ENCODE measurements around the gene ANAPC15. TPM values are rescaled to one million over a fixed set of nuclear protein-coding genes. Genes with fewer than 3 reads are reported as not detected.
A peak's percentile ranks its signal among the peaks of the same experiment; 100 is the strongest.

Gene ANAPC15
- total RNA-seq, 6 experiments from 2014 or later = 83.0 to 119 (median 95.8) TPM

DNA sequence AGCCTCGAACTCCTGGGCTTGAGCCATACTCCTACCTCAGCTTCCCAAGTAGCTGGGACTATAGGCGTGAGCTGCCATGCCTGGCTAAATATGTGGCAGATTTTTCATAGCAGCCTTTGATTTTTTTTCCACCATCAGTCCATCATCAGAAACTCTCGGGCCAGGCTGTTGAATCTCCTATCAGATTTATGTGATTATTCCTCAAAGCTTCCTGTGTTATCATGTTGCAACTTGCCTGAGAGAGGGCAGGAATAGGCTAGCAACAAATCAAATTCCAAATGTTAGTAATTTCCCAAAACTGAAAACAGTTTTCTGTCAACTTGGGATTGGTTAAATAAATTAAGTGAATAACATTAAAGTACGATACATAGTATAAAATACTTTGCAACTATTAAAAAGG, 28.4 kb downstream of the ANAPC15 start:
- TF ChIP-seq, protein P1, sequence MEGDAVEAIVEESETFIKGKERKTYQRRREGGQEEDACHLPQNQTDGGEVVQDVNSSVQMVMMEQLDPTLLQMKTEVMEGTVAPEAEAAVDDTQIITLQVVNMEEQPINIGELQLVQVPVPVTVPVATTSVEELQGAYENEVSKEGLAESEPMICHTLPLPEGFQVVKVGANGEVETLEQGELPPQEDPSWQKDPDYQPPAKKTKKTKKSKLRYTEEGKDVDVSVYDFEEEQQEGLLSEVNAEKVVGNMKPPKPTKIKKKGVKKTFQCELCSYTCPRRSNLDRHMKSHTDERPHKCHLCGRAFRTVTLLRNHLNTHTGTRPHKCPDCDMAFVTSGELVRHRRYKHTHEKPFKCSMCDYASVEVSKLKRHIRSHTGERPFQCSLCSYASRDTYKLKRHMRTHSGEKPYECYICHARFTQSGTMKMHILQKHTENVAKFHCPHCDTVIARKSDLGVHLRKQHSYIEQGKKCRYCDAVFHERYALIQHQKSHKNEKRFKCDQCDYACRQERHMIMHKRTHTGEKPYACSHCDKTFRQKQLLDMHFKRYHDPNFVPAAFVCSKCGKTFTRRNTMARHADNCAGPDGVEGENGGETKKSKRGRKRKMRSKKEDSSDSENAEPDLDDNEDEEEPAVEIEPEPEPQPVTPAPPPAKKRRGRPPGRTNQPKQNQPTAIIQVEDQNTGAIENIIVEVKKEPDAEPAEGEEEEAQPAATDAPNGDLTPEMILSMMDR (IDR thresholded peaks at IDR 0.05) = no peak
- peaks cover 8% of the 10 kb centered on the region for H3K36me3 Mint-ChIP-seq (ENCODE audit: low read depth)
- peaks cover 4% of the 10 kb centered on the region for H3K27me3 Mint-ChIP-seq (ENCODE audit: insufficient read depth)
- DNase-seq = no peak
- no peak overlapping the region for H3K27ac Mint-ChIP-seq
- H3K9me3 Mint-ChIP-seq = no peaks in the 10 kb centered on the region
- no peak overlapping the region for H3K4me3 Mint-ChIP-seq
- peaks cover 30% of the 10 kb centered on the region for H3K4me1 Mint-ChIP-seq (ENCODE audit: low read depth)

DNA sequence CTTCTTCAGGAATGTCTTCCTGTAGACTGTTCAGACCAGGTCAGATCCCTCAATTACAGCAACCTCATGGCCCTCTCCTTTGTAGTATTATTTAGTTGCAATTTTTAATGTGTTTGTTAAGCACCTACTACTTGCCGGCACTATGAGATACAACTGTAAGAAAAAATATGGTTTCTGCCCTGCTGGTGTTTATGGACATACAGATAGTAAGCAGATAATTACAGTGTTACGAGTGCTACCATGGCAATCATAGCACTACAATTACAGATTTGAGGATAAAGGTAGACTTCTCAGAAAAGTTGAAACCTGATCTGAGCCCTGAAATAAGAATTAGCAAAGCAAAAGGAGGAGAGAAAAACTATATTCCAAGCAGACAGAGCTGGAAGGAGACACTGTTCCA, 29.1 kb downstream of the ANAPC15 start:
- H3K27ac Mint-ChIP-seq = no peak overlapping the region
- peaks cover 36% of the 10 kb centered on the region for H3K4me1 Mint-ChIP-seq (ENCODE audit: low read depth)
- H3K4me3 Mint-ChIP-seq = no peak overlapping the region
- H3K36me3 Mint-ChIP-seq (ENCODE audit: low read depth) = peaks cover 8% of the 10 kb centered on the region
- H3K9me3 Mint-ChIP-seq = no peaks in the 10 kb centered on the region
- H3K27me3 Mint-ChIP-seq (ENCODE audit: insufficient read depth) = peaks cover 4% of the 10 kb centered on the region
- TF ChIP-seq, protein P1 (IDR thresholded peaks at IDR 0.05) = no peak
- DNase-seq = no peak

DNA sequence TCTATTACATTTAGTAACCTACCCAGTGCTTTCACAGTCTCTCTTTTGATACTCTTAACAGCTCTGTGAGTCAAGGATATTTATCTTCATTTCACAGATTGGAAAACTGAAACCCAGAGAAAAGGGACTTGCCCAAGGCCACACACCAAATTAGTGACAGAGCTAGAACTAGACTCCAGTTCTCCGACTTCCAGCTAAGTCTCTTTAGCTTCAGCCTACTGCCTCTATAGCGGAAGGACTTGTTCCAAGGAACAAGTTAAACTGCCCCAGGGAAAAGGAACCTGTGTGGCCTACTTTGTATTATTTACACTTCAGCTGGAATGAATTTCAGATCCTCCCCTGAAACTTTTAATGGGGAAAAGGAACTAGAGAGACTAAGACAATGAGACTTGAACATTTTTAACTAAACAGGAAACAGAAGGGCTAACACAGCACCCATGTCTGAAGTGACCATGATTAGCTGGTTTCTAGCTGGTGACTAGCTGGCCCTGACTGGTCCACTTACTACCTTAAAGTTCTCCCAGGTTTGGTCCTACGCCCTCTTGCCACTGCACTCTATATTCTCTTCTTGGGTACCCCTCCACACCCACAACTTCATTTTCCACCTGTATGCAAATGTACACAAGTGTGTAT, 30.6 kb downstream of the ANAPC15 start:
- TF ChIP-seq, protein P1 (IDR thresholded peaks at IDR 0.05) = no peak
- peaks cover 50% of the 10 kb centered on the region for H3K4me1 Mint-ChIP-seq (ENCODE audit: low read depth)
- H3K27ac Mint-ChIP-seq = peak overlapping the region; percentile 97
- H3K36me3 Mint-ChIP-seq (ENCODE audit: low read depth) = peaks cover 13% of the 10 kb centered on the region
- H3K9me3 Mint-ChIP-seq = no peaks in the 10 kb centered on the region
- peaks cover 4% of the 10 kb centered on the region for H3K27me3 Mint-ChIP-seq (ENCODE audit: insufficient read depth)
- peak overlapping the region; percentile 89 for H3K4me3 Mint-ChIP-seq
- DNase-seq = no peak

DNA sequence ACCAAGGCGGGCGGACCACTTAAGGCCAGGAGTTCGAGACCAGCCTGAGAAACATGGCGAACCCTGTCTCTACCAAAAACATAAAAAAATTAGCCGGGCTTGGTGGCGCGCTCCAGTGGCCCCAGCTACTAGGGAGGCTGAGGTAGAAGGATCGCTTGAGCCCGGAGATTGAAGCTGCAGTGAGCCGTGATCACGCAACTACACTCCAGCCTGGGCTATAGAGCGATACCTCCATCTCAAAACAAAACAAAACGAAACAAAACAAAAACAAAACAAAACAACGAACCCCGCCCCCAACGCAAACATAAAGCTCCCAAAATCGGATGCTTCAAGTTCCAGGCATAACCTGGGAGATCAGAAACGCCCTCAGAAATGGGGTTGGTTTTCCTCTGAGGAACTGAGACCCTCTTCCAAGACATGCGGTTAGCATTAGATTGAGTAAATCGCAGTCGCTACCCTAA, 31.3 kb downstream of the ANAPC15 start:
- Mint-ChIP-seq H3K4me3 (peak overlapping the region; percentile 89), H3K27ac (peak overlapping the region; percentile 97), H3K27me3 (ENCODE audit: insufficient read depth) (peaks cover 4% of the 10 kb centered on the region), H3K4me1 (ENCODE audit: low read depth) (peaks cover 54% of the 10 kb centered on the region), H3K36me3 (ENCODE audit: low read depth) (peaks cover 17% of the 10 kb centered on the region), H3K9me3 (no peaks in the 10 kb centered on the region)
- DNase-seq = no peak
- TF ChIP-seq, protein P1 (IDR thresholded peaks at IDR 0.05) = no peak

DNA sequence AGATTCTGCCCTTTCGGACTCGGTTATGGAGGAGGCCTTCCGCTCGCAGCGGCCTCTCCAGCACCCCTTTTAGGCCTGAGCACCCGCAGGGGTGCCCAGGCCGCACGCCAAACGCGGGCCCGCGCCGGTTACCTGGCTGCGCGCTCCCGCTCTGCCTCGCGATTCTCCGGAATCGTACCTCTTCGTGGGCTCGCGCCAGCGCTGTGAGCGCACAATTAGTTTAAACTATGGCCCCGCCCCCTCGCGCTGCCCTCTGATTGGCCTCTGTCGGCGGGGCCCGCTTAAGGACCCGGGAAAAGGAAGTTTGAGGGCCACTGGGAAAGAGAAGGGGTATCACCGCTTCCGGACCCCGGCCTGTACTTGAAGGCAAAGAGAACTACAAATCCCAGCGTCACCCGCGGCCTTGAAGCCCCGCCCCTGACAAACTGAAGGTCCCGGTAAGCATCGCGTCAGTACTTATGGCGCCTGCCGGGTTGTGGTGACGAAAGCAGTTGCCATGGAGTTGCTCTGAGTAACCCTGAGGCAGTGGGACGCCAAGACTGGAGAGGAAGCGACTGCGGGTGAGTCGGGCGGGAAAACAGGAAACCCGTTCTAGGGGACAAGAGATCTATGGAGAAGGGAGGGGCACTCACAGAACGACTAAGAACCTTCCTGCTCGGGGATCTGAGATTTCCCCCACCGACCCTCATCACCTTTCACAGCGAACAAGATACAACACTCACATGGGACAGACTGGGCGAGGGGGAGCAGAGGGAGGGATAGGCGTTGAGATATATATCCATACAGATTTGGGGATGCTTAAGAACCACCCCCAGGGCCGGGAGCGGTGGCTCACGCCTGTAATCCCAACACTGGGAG, 31.9 kb downstream of the ANAPC15 start, which contains the start of the genes LRRC51 and NUMA1:
Gene LRRC51, plus strand, starts transcription at position 525 of the 858 bp plus-strand sequence. CDS start 8,234 bp downstream, outside the sequence.
Gene NUMA1, minus strand, starts transcription at position 217 of the 858 bp plus-strand sequence. CDS start 44,599 bp downstream, outside the sequence.
- Mint-ChIP-seq H3K36me3 (ENCODE audit: low read depth) (peaks cover 18% of the 10 kb centered on the region), H3K9me3 (no peaks in the 10 kb centered on the region), H3K27ac (peak within 1 kb of the TSS; percentile 97), H3K4me3 (peak within 1 kb of the TSS; percentile 89), H3K4me1 (ENCODE audit: low read depth) (peaks cover 54% of the 10 kb centered on the region), H3K27me3 (ENCODE audit: insufficient read depth) (peaks cover 4% of the 10 kb centered on the region)
- TF ChIP-seq, protein P1 (IDR thresholded peaks at IDR 0.05) = no peak
- DNase-seq = peak; percentile 100

Measured in HFFc6 (cell line).